Measurements from ENCODE around the gene SAP30.

Gene SAP30

GRCh38 chr4:173370130-173370476, 651 bp upstream of the SAP30 start:
- DNase-seq = no peak

GRCh38 chr4:173371292-173372192, 788 bp downstream of the SAP30 start:
- DNase-seq = no peak

GRCh38 chr4:173374588-173374987, 3.8 kb downstream of the SAP30 start:
- no peak for DNase-seq

- DNase-seq = no peak
Observed at GRCh38 chr4:173379929-173380328, 9.2 kb downstream of the SAP30 start.

- DNase-seq = no peak
Observed at GRCh38 chr4:173380987-173381386, 10.2 kb downstream of the SAP30 start.

GRCh38 chr4:173381610-173382009, 10.9 kb downstream of the SAP30 start:
- no peak for DNase-seq

GRCh38 chr4:173382349-173382748, 11.6 kb downstream of the SAP30 start:
- DNase-seq = no peak

GRCh38 chr4:173386751-173387150, 16.0 kb downstream of the SAP30 start:
- DNase-seq = no peak

- no peak for DNase-seq
Observed at GRCh38 chr4:173391701-173392100, 20.9 kb downstream of the SAP30 start.

GRCh38 chr4:173397604-173398003, 26.9 kb downstream of the SAP30 start:
- no peak for DNase-seq

- DNase-seq = no peak
Observed at GRCh38 chr4:173398220-173398619, 27.5 kb downstream of the SAP30 start.

GRCh38 chr4:173398779-173399415, 28.1 kb downstream of the SAP30 start, which contains the start of gene SCRG1:
Gene SCRG1, minus strand, starts transcription at chr4:173399116. Its CDS starts 7,702 bp downstream, at chr4:173391414.
- no peak for DNase-seq

- DNase-seq = no peak
Observed at GRCh38 chr4:173401063-173401462, 30.3 kb downstream of the SAP30 start.

- no peak for DNase-seq
Observed at GRCh38 chr4:173403051-173403450, 32.3 kb downstream of the SAP30 start.

GRCh38 chr4:173404296-173404865, 33.6 kb downstream of the SAP30 start:
- DNase-seq = no peak

- DNase-seq = no peak
Observed at GRCh38 chr4:173405840-173406606, 35.3 kb downstream of the SAP30 start.

- DNase-seq = no peak
Observed at GRCh38 chr4:173410079-173410478, 39.3 kb downstream of the SAP30 start.

GRCh38 chr4:173411106-173411693, 40.4 kb downstream of the SAP30 start:
- DNase-seq = no peak

GRCh38 chr4:173413036-173413435, 42.3 kb downstream of the SAP30 start:
- DNase-seq = no peak

- no peak for DNase-seq
Observed at GRCh38 chr4:173414456-173414855, 43.7 kb downstream of the SAP30 start.

- DNase-seq = no peak
Observed at GRCh38 chr4:173415092-173415491, 44.3 kb downstream of the SAP30 start.

GRCh38 chr4:173415885-173416653, 45.3 kb downstream of the SAP30 start:
- DNase-seq = no peak
